ENCODE measurements around the gene GSPT1. TPM values are rescaled to one million over a fixed set of nuclear protein-coding genes. Genes with fewer than 3 reads are reported as not detected.

Gene GSPT1
- total and polyA plus RNA-seq, 9 of the 15 experiments (the other 6 are each of a cell fraction or from before 2014, with no cell fraction given): 63.8 to 269 (median 148) TPM

- TF ChIP-seq ZNF592 (IDR thresholded peaks at IDR 0.05) (0 out of 2 replicates have a peak, but pooled peaks have one; percentile 29), ELK3 (CRISPR knock-in tag; IDR thresholded peaks at IDR 0.05) (no peak), RBM39 (optimal IDR thresholded peaks at IDR 0.05; ENCODE audit: low read depth, low read length) (no peak), U2AF1 (optimal IDR thresholded peaks at IDR 0.05; ENCODE audit: low read depth, low read length) (no peak), ILF3 (IDR thresholded peaks at IDR 0.05; ENCODE audit: borderline replicate concordance) (no peak), HDAC3 (IDR thresholded peaks at IDR 0.05; ENCODE audit: borderline replicate concordance, partially characterized antibody) (no peak), COPS2 (conservative IDR thresholded peaks at IDR 0.05) (no peak), TCF3 (CRISPR knock-in tag; IDR thresholded peaks at IDR 0.05) (no peak), ZNF655 (CRISPR knock-in tag; IDR thresholded peaks at IDR 0.05) (no peak), ZNF121 (CRISPR knock-in tag; conservative IDR thresholded peaks at IDR 0.05) (no peak), PATZ1 (CRISPR knock-in tag; IDR thresholded peaks at IDR 0.05; ENCODE audit: borderline replicate concordance) (no peak), HDGF (IDR thresholded peaks at IDR 0.05) (no peak), KDM5B (IDR thresholded peaks at IDR 0.05; ENCODE audit: insufficient replicate concordance, low read depth, low read length) (no peak), HMGN3 (IDR thresholded peaks at IDR 0.05; ENCODE audit: borderline replicate concordance, extremely low read depth, insufficient read length, low read depth, low read length) (no peak)
Measured at GRCh38 chr16:11914210-11915113, 1.3 kb downstream of the GSPT1 start (continued).

Measured in K562 (cell line).